GM19238 (cell line): ENCODE data around the gene RASA3.

Experiments
- DNase-seq: peaks from one replicate; pipeline ENCODE4 v3.0.0; 2011; ENCODE audit warnings: low spot score; ENCODE audit not compliant: insufficient read length

The RASA3 gene

DNA sequence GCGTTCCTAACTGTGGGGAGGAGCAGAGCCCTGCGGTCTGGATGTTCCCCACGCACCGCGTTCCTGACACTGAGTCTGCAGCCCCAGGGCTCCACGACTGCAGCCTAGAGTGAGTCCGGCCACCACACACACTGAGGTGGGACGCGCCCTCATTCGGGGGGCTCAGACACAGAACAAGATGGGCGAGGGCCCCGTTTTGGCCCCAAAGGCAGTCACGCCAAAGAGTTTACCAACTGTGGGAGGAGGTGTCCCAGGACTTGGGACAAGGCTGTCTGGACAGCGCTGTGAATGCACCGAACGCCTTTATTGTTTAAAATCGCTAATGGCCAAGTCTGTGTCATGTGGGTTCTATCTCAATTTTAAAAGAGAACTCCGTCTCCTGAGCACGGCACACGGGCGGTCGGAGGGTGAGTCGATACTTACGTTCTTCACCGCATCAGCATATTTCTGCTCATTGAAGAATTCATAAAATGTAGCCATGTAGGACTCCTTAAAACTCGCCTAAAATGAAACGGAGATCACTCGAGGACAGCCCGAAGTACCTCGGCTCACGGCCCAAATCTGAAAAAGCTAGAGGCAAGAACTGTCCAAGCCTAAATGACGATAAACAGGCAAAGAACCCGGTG, 123.3 kb downstream of the RASA3 start:
- no peak for DNase-seq

DNA sequence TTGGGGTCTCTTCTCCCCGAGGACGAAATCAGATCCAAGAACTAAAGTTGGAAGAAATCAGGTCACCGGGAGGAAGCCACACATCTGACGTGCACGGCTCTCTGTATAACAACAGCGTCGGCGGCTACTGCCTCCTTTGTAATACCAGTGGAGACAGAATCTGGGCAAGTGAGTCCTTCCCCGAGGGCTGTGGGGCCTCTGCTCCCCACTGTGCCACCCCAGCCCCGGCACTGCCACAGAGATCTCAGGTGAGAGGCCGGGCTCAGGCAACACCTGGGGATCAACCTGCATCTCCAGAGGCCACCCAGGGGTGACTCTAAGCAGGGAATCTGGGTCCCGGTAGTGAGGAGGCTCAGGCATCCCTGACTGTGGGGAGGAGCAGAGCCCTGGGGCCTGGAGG, 124.9 kb downstream of the RASA3 start:
- no peak for DNase-seq

DNA sequence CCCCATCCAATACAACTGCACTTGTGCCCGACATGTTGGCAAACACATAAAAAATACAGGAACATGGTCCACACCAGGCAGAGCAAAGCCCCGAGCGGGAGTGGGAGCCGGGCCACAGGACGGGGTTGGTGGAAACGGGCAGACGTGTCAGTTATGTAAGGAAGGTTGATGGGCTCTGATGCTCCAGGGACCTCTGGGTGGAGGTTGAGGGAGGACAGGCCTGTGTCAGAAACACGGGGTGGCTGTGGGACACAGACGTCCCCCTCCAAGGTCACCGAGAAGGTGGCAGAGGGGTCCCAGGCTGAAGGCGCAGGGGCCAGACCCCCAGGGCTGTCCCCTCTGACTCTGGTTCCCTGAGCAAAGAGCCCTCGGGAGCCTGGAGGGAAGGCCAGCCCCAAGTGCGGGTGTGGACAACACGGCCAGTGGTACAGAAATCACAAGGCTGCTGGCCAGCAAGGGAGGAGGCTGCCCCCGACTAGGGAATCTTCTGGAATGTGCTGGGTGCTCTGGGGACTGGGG, 127.2 kb downstream of the RASA3 start:
- no peak for DNase-seq

DNA sequence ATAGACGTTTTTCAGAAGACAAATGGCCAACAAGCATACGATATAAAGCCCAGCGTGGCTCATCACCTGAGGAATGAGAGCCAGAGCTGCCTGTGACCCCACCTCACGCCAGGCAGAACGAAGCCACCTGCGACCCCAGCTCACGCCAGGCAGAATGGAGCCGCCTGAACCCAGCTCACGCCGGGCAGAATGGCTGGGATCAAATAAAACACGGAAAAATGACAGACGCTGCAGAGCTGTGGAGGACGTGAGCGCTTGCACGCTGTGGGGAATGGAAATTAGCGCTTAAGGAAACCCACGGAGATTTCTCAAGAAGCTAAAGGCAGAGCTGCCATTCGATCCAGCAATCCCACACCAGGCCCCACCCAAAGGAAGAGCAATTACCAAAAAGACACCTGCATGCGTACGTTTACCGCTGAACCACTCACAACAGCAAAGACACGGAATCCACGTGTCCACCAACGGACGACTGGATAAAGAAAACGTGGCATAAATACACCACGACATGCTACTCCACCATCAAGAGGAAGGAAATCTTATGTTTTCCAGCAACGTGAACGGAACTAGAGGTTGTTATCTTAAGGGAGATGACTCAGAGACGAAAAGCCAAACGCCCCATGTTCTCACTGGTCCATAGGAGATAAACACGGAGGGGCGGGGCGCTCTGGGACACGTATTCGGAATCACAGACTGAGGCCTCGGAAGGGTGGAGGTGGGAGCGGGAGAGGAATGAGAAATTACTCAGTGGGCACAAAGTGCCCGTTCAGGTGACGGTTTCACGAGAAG, 127.8 kb downstream of the RASA3 start:
- no peak for DNase-seq

DNA sequence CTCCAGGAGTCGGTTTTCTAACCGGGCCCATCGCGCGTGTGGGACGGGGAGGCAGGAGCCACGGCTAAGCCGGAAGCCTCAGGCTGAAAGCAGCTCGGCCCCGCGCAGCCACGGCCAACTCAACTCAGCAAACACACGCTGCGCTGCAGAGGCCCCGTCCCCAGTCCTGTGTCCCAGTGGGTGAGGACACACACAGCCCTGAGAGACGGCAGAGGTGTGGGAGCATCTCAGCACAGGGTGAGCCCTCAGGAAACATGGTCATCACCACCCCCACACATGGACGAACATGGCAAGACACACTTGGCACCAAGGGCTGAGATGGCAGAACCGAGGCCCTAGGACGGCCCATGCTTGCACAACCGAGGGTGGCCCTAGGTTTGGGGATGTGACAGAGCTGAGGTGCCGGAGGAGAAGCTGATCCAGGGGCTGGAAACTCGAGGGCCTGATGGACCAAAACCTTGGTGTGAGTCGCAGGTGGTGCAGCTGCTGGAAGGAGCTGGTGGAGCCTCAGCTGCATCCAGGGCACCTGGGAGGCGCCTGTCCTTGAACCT, 129.6 kb downstream of the RASA3 start:
- no peak for DNase-seq

DNA sequence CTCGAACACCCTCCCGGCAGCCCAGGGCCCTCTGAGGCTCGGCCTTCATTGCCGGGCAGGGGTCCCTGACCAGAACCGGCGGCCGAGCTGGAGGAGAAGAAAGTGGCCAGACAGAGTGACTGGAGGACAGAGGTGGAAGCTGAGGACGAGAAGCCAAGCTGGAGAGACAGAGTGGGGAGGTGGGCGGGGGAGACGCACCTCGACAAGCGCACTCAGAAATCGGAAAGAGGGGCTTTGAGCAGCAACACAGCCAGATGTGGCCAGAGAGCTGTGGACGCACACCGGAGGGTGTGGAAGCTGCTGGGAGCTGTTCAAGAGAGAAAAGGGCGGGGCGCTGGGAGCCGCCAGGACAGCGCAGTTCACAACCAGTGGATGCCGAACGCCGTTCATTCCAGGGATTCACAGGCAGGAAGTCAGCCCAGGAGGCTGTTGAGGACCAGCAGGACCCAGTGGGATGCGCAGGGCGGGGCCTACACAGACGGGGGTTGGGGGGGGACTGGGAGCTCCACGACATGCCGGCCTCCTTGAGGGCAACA, 130.3 kb downstream of the RASA3 start:
- DNase-seq, result no peak

DNA sequence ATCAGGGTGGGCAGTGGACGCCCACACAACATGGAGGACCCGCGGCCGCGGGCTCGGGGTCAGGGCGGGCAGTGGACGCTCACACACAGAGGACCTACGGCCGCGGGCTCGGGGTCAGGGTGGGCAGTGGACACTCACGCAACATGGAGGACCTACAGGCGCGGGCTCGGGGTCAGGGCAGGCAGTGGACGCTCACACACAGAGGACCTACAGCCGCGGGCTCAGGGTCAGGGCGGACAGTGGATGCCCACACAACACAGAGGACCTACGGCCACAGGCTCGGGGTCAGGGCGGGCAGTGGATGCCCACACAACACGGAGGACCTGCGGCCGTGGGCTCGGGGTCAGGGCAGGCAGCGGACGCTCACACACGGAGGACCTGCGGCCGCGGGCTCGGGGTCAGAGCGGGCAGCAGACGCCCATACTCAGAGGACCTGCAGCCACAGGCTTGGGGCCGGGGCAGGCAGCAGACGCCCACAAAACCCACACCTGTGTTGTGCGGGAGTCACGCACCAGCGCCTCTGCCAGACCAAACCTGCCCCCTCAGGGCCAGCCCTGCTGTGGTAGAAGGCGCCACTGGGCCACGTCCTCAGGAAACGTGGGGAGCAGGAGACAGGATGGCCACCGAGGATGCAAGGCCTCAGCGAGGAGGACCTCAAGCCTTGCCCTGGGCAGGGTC, 131.0 kb downstream of the RASA3 start:
- DNase-seq, result no peak

DNA sequence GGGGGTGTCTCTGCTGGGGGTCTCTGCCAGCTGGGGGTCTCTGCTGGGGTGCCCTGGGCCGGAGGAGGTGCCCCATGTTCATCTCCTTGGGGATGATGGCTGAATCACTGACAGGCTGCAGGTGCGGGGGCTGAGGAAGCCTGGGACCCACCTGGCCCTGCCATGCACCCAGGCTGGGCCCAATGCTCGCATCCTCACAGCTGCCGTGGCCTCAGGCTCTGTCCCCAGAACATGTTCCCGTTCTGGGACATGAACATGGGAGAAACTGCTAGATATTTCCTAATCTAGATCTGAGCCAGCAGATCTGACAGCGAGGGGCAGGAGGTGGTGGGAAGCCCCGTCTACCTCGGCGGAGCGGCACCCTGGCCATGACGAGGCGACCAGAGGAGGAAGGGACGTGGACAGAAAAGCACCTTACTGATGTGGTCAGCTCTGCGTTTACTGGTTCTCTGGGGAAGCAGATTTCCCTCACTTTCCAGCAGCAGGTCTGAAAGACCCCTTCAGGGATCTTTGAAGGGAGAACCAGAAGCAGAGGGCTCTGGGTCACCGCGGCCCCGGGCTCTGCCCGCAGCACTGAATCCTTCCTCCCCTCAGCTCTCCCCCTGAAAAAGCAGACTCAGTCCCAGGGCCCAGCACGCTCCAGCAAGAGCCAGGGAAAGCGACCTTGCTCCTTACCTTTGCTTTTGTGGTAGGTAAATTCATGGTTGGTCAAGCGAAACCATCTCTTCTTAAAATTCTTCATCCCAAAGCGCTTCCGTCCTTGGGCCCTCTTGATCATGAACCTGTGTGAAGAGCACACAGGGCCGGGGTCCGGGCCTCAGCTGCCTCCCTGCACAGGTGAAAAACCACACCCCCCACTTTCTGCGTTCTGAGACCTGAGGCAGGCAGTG, 132.0 kb downstream of the RASA3 start:
- no peak for DNase-seq

DNA sequence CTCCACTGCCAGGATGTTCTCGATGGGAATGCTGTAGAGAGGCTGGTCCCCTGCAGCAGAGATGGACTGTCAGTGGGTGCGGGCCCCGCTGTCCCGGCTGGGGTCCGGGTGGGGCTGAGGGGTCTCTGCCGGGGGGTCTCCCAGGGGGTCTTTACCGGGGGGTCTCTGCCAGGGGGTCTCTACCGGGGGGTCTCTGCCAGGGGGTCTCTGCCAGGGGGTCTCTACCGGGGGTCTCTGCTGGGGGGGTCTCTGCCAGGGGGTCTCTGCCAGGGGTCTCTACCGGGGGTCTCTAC, 132.9 kb downstream of the RASA3 start:
- DNase-seq, result no peak

DNA sequence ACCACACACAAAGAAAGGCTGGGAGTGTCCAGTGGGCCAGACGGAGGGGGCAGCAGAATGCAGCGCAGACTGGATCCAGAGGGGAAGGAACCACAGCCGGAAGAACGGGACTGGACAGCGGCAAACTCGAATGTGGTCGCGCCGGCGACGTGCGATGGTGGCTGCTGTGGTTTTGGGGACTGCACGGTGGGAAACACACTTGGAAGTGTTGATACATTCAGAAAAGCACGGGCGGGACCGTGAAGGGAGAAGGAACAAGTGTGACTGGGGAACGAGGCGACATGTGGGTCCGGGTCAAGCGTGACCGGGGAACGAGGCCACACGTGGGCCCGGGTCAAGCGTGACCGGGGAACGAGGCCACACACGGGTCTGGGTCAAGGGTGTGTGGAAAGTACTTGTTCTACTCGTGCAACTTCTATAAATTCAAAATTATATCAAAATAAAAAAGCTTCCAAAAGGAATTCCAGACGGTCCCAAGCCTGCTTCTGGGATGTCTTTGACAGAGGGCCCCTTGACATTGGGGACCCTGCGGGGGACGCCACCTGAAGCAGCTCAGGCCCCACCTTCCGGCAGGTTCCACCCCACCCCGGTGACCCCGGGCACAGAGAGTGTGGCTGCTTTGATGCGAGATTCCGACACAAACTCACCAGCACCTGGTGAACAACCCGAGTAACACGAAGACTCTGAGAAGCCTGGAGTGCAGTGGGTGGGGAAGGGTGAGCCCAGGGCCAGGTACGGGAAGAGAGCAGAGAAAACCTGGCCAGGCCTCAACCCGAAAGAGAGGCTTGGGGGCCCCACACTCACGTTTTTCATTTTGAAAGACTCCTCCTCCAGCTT, 133.4 kb downstream of the RASA3 start:
- no peak for DNase-seq

DNA sequence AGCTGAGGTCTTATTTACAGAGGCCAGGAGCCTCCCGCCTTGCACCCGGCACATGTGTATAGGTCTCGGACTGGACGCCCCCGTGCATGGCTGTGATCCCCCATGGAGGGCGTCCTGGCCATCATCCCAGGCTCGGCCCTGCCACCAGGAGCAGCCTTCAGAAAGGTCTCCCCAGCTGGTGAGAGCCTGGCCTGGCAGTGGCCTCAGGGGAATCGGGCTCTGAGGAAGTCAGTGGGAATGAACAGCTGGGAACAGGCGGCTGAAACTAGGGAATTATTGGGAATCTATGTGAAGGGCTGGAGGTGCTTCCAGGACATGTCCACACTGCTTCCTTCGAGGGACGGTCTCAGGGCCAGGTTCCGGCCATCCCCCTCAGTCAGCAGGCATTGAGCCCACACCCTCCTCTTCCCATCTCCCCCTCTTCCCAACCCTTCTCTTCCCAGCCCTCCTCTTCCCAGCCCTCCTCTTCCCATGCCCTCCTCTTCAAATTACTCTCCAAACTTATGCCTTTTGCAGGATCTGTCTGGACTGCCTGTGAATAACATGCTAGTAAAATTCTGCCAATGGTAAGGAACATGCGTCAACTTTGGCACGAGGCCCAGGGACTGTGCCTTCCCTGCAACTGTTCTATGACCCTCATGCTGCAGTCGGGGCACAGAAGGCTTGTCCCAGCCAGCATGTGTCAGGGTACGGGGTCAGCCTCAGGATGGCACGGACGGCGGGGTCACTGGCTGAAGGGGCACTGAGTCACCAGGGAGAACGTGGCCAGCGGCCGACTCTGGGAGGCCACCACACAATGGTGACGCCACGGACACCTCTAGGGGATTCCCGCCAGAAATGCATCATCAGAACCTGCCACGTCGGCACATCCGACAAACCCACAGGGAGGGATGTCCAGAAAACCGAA, 134.3 kb downstream of the RASA3 start:
- no peak for DNase-seq

DNA sequence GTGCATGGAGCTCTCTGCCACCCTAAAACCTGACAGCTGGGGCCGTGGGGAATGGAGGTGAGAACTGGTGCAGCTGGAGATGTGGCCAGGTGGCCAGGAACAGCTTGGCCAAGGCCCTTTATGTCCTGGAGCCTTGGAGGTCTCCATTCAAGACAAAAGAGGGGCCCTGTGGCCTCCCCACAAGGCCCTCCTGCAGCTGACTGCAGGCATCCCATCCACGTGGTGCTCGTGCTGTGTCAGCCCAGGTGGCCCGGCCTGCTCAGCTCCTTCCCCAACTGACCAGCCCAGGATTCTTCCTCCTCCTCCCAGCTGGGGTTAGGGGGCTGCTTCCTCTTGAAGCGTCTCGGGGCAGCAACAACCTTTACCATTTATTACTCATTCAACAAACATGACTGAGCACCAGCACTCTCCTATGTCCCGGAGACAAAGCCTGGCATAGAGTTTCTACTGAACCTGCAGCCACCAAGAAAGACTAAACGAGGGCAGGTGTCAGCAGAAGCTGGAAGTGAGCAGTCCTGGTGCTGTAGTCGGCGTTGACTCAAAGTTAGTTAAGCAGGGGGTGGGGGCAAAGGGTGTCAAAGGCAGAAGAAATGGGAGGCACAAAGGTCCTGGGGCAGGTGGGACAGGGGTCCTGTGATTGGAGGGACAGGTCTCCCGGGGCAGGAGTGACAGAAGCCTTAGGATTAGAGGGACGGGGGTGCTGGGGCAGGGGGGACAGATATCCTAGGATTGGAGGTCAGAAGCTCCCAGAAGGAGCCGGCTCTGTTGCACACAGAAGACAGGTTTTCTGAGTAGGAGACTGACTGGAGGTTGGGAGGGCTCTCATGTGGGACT, 135.3 kb downstream of the RASA3 start:
- DNase-seq, result no peak

DNA sequence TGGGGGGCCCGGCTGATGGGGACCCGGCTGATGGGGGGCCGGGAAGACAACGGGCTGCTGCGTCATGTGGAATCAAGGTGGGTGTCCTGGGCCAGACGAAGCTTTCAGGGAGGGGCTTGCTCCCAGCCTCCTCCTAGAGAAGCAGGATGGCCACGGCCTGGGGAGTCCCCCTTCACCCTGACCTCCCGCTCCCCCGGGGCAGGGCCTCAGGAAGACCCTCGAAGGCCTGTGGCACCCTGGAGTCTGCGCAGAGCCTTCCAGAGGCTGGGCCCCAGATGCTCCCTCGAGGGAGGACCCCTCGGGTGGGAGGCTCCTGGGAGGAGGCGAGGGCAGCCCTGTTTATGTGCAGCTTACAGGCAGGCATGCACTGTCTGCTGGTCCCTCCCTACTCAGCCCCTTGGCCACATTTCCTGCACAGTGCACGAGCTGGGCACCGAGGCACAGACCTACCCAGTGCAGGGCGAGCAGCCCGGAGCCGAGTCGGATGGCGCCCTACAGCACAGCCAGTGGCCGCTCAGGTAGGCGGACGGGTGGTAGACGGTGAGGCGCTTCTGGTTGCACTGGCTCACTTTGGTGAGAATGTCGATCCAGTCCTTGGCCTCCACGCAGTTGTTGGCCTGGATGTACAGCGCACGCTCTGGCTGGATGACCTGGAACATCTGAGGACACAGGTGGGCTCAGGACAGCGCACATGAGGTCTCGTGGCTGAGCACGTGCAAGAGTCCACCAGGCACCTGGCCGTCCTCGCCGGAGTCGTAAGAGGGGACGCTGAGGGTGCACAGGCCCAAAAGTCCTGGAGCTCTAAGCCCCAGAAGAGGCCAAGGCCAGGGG, 136.1 kb downstream of the RASA3 start:
- DNase-seq, result no peak

DNA sequence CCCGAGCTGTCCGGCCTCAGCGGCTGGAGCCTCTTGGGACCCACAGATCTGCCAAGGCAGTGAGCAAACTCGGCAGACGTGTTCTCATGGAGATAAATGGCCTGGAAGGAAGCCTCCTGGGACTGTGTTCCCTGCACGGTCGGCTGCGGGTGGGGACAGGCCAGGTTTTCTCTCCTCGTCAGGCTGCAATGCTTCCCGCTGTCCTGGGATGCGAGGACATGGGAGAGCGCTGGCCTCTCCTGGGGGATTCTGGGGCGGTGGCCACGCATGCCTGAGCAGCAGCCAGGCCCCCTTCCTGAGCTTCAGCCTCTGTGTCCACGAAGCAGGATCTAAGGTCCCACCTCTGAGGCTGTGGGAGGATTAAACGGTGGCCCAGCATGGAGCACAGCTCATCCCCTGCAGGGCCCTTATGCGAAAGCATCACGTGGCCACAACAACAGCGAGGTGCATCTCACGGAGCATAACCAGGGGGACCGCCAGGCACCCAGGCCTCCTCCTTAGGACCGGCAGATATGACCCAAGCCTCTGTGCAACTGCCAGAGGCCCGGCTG, 137.3 kb downstream of the RASA3 start:
- no peak for DNase-seq

DNA sequence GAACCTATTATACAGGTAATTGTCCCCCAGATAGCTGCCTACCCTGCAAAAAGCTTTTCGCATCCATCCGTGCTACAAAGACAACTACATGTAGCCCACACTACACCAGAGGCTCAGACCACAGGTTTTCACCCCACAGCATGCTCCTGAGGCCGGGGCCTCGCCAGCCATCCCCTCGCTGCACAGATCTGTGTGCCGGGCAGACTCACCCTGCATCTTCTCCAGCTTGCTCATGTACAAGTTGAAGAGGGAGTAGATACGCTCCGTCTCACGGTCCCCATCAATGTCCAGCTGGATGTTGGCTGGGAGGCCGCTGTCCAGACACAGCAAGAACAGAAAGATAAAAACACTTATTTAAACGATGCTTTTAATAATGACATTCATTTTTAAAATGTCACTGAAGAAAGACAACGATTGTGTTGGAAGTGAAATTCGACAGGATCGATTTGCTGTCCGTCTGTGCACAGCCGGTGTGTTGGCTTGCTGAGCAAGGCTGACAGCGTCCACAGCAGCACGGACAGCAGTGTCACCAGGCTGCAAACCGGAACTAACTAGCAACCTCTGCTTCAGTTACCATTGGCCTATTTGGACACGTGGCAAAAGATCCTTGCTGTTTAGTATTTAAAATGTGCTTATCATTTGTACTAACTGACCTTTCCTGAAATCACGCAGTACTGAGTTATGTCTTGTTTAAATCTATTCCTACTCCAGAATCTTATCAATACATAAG, 140.0 kb downstream of the RASA3 start:
- DNase-seq, result no peak

DNA sequence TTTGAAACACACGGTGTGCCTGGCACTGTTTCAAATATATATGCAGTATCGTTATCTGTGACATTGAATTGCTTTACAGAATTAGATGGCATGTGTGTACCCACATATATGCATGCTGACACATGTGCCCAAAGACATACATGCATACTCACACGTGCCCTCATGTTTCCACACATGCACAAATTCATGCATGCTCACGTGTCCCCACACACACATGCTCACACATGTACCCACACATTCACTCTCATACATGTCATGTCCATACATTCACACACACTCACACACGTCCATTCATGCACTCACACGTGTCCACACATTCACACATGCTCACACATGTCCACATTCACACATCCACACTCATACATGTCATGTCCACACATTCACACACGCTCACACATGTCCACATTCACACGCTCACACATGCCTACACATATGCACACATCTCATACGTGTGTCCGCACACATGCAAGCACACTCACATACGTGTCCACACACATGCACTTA, 140.7 kb downstream of the RASA3 start:
- no peak for DNase-seq
